Loucy (cell line): Measurements from ENCODE around the gene ZNF783.

Source experiments
- CTCF ChIP-seq: fragments of 200-600 bp; sonication (generic); conservative IDR thresholded peaks from 2 replicates; pipeline ENCODE4 v1.5.1; 2014; ENCODE audit warnings: mild to moderate bottlenecking, antibody characterized with exemption, low read length
- EZH2phosphoT487 ChIP-seq: fragments of 200-600 bp; IDR thresholded peaks from 2 replicates; pipeline ENCODE4 v1.6.1; 2018; ENCODE audit warnings: antibody characterized with exemption, mild to moderate bottlenecking, moderate library complexity, borderline replicate concordance

- TF ChIP-seq CTCF (no peak), EZH2phosphoT487 (no peak)
Observed at GRCh38 chr7:149293338-149293737, 31.3 kb downstream of the ZNF783 start.
